GM18873 (cell line): ENCODE measurements around the gene GP1BB.
A peak's percentile ranks its signal among the peaks of the same experiment; 100 is the strongest.

Experiments used
- ATAC-seq: cut with Tn5 transposase; IDR thresholded peaks from one replicate; pipeline ENCODE4 v1.9.1; 2021; ENCODE audit warnings: mild to moderate bottlenecking, moderate library complexity, moderate number of reproducible peaks; ENCODE audit not compliant: unreplicated experiment, low FRiP score

GP1BB gene

GRCh38 chr22:19764299-19764593, 40.9 kb downstream of the GP1BB start:
- no peak for ATAC-seq

- no peak for ATAC-seq
Observed at GRCh38 chr22:19764636-19765476, 41.5 kb downstream of the GP1BB start.

- no peak for ATAC-seq
Observed at GRCh38 chr22:19765477-19766239, 42.3 kb downstream of the GP1BB start.

GRCh38 chr22:19766240-19766510, 42.8 kb downstream of the GP1BB start:
- no peak for ATAC-seq

GRCh38 chr22:19766511-19767426, 43.4 kb downstream of the GP1BB start:
- no peak for ATAC-seq

GRCh38 chr22:19767427-19768341, 44.3 kb downstream of the GP1BB start:
- no peak for ATAC-seq

GRCh38 chr22:19769393-19769715, 46.0 kb downstream of the GP1BB start:
- ATAC-seq = no peak

GRCh38 chr22:19770349-19771220, 47.2 kb downstream of the GP1BB start:
- ATAC-seq = no peak

- no peak for ATAC-seq
Observed at GRCh38 chr22:19772422-19772672, 49.0 kb downstream of the GP1BB start.

- peak; percentile 61 for ATAC-seq
Observed at GRCh38 chr22:19772673-19773469, 49.5 kb downstream of the GP1BB start.

- no peak for ATAC-seq
Observed at GRCh38 chr22:19773470-19774040, 50.2 kb downstream of the GP1BB start.
